ENCODE results near the gene FUT2. TPM values are rescaled to one million over a fixed set of nuclear protein-coding genes. Genes with fewer than 3 reads are reported as not detected.
A peak's percentile ranks its signal among the peaks of the same experiment; 100 is the strongest.
"Not testable (repeated sequence)": the region's sequence is repeated elsewhere in the genome, so short reads cannot be mapped to it uniquely, and the experiment has no call there.

The FUT2 gene
- polyA plus RNA-seq, 2 donors: 34.5 to 51.8 TPM

GRCh38 chr19:48676887-48677286, 18.9 kb upstream of the FUT2 start:
- H3K4me3 ChIP-seq (ENCODE audit: low read depth in 1 of 2, low read length in 2 of 2): no peak overlapping the region
- peaks cover 3% of the 10 kb centered on the region in 2 donors for H3K4me1 ChIP-seq (ENCODE audit: control insufficient read depth in 2 of 2, insufficient read depth in 2 of 2, low read length in 1 of 2)
- no peaks in the 10 kb centered on the region for H3K27me3 ChIP-seq (ENCODE audit: control insufficient read depth in 1 of 2, insufficient read depth in 2 of 2, low read length in 2 of 2)
- no peaks in the 10 kb centered on the region for H3K36me3 ChIP-seq (ENCODE audit: control insufficient read depth in 2 of 2, insufficient read depth in 2 of 2, low read length in 1 of 2)
- peak overlapping the region; percentile 67 to 93 for H3K27ac ChIP-seq (ENCODE audit: low read depth in 2 of 2, low read length in 1 of 2)
- 72 to 73% methylated on average over 13 of the region's 13 CpGs for WGBS, 2 donors
- no peaks in the 10 kb centered on the region for H3K9me3 ChIP-seq (ENCODE audit: control insufficient read depth in 2 of 2, insufficient read depth in 1 of 2, low read depth in 1 of 2, low read length in 1 of 2)

GRCh38 chr19:48678201-48678600, 17.6 kb upstream of the FUT2 start:
- Histone ChIP-seq H3K4me1 (ENCODE audit: control insufficient read depth in 2 of 2, insufficient read depth in 2 of 2, low read length in 1 of 2) (peaks cover 3% of the 10 kb centered on the region in 2 donors), H3K27me3 (ENCODE audit: control insufficient read depth in 1 of 2, insufficient read depth in 2 of 2, low read length in 2 of 2) (no peaks in the 10 kb centered on the region), H3K4me3 (ENCODE audit: low read depth in 1 of 2, low read length in 2 of 2) (no peak overlapping the region), H3K9me3 (ENCODE audit: control insufficient read depth in 2 of 2, insufficient read depth in 1 of 2, low read depth in 1 of 2, low read length in 1 of 2) (no peaks in the 10 kb centered on the region), H3K36me3 (ENCODE audit: control insufficient read depth in 2 of 2, insufficient read depth in 2 of 2, low read length in 1 of 2) (no peaks in the 10 kb centered on the region), H3K27ac (ENCODE audit: low read depth in 2 of 2, low read length in 1 of 2) (peak overlapping the region; percentile 42 to 61)
- WGBS, 2 donors: 53 to 76% methylated on average over 4 of the region's 4 CpGs

- 88 to 95% methylated on average over 13 to 19 of the region's 19 CpGs for WGBS, 2 donors
- not testable (repeated sequence) for H3K27ac ChIP-seq (ENCODE audit: low read depth in 2 of 2, low read length in 1 of 2); H3K4me3 ChIP-seq (ENCODE audit: low read depth in 1 of 2, low read length in 2 of 2); H3K4me1 ChIP-seq (ENCODE audit: control insufficient read depth in 2 of 2, insufficient read depth in 2 of 2, low read length in 1 of 2); H3K36me3 ChIP-seq (ENCODE audit: control insufficient read depth in 2 of 2, insufficient read depth in 2 of 2, low read length in 1 of 2); H3K27me3 ChIP-seq (ENCODE audit: control insufficient read depth in 1 of 2, insufficient read depth in 2 of 2, low read length in 2 of 2); H3K9me3 ChIP-seq (ENCODE audit: control insufficient read depth in 2 of 2, insufficient read depth in 1 of 2, low read depth in 1 of 2, low read length in 1 of 2)
Observed at GRCh38 chr19:48680006-48680405, 15.8 kb upstream of the FUT2 start.

GRCh38 chr19:48680436-48681126, 15.2 kb upstream of the FUT2 start:
- WGBS, 2 donors: 91 to 92% methylated on average over 44 to 45 of the region's 45 CpGs
- Histone ChIP-seq H3K4me1 (ENCODE audit: control insufficient read depth in 2 of 2, insufficient read depth in 2 of 2, low read length in 1 of 2) (peaks cover 3 to 6% of the 10 kb centered on the region in 2 donors), H3K27ac (ENCODE audit: low read depth in 2 of 2, low read length in 1 of 2) (no peak overlapping the region), H3K36me3 (ENCODE audit: control insufficient read depth in 2 of 2, insufficient read depth in 2 of 2, low read length in 1 of 2) (no peaks in the 10 kb centered on the region), H3K9me3 (ENCODE audit: control insufficient read depth in 2 of 2, insufficient read depth in 1 of 2, low read depth in 1 of 2, low read length in 1 of 2) (no peaks in the 10 kb centered on the region), H3K27me3 (ENCODE audit: control insufficient read depth in 1 of 2, insufficient read depth in 2 of 2, low read length in 2 of 2) (no peaks in the 10 kb centered on the region), H3K4me3 (ENCODE audit: low read depth in 1 of 2, low read length in 2 of 2) (no peak overlapping the region)

GRCh38 chr19:48681127-48681470, 14.7 kb upstream of the FUT2 start:
- peaks cover 3 to 6% of the 10 kb centered on the region in 2 donors for H3K4me1 ChIP-seq (ENCODE audit: control insufficient read depth in 2 of 2, insufficient read depth in 2 of 2, low read length in 1 of 2)

GRCh38 chr19:48683349-48683748, 12.4 kb upstream of the FUT2 start:
- no peaks in the 10 kb centered on the region for H3K36me3 ChIP-seq (ENCODE audit: control insufficient read depth in 2 of 2, insufficient read depth in 2 of 2, low read length in 1 of 2)
- WGBS, 2 donors: 62 to 78% methylated on average over 11 of the region's 11 CpGs
- no peak overlapping the region for H3K4me3 ChIP-seq (ENCODE audit: low read depth in 1 of 2, low read length in 2 of 2)
- no peak overlapping the region for H3K27ac ChIP-seq (ENCODE audit: low read depth in 2 of 2, low read length in 1 of 2)
- H3K9me3 ChIP-seq (ENCODE audit: control insufficient read depth in 2 of 2, insufficient read depth in 1 of 2, low read depth in 1 of 2, low read length in 1 of 2): no peaks in the 10 kb centered on the region
- peaks cover 0 to 3% of the 10 kb centered on the region in 2 donors for H3K4me1 ChIP-seq (ENCODE audit: control insufficient read depth in 2 of 2, insufficient read depth in 2 of 2, low read length in 1 of 2)
- H3K27me3 ChIP-seq (ENCODE audit: control insufficient read depth in 1 of 2, insufficient read depth in 2 of 2, low read length in 2 of 2): no peaks in the 10 kb centered on the region

More at GRCh38 chr19:48681127-48681470, 14.7 kb upstream of the FUT2 start:
- 68 to 74% methylated on average over 7 of the region's 7 CpGs for WGBS, 2 donors
- H3K27me3 ChIP-seq (ENCODE audit: control insufficient read depth in 1 of 2, insufficient read depth in 2 of 2, low read length in 2 of 2): no peaks in the 10 kb centered on the region
- H3K9me3 ChIP-seq (ENCODE audit: control insufficient read depth in 2 of 2, insufficient read depth in 1 of 2, low read depth in 1 of 2, low read length in 1 of 2): no peaks in the 10 kb centered on the region
- H3K36me3 ChIP-seq (ENCODE audit: control insufficient read depth in 2 of 2, insufficient read depth in 2 of 2, low read length in 1 of 2): no peaks in the 10 kb centered on the region
- no peak overlapping the region for H3K27ac ChIP-seq (ENCODE audit: low read depth in 2 of 2, low read length in 1 of 2)
- H3K4me3 ChIP-seq (ENCODE audit: low read depth in 1 of 2, low read length in 2 of 2): no peak overlapping the region

- no peaks in the 10 kb centered on the region for H3K9me3 ChIP-seq (ENCODE audit: control insufficient read depth in 2 of 2, insufficient read depth in 1 of 2, low read depth in 1 of 2, low read length in 1 of 2)
- 68% methylated on average over 9 of the region's 9 CpGs for WGBS, 2 donors
- no peaks in the 10 kb centered on the region for H3K27me3 ChIP-seq (ENCODE audit: control insufficient read depth in 1 of 2, insufficient read depth in 2 of 2, low read length in 2 of 2)
- H3K4me1 ChIP-seq (ENCODE audit: control insufficient read depth in 2 of 2, insufficient read depth in 2 of 2, low read length in 1 of 2): peaks cover 0 to 3% of the 10 kb centered on the region in 2 donors
- H3K27ac ChIP-seq (ENCODE audit: low read depth in 2 of 2, low read length in 1 of 2): peak overlapping the region; percentile 2 to 68
- H3K4me3 ChIP-seq (ENCODE audit: low read depth in 1 of 2, low read length in 2 of 2): no peak overlapping the region
- H3K36me3 ChIP-seq (ENCODE audit: control insufficient read depth in 2 of 2, insufficient read depth in 2 of 2, low read length in 1 of 2): no peaks in the 10 kb centered on the region
Observed at GRCh38 chr19:48685583-48685982, 10.2 kb upstream of the FUT2 start.

GRCh38 chr19:48686088-48686487, 9.7 kb upstream of the FUT2 start:
- no peak overlapping the region for H3K4me3 ChIP-seq (ENCODE audit: low read depth in 1 of 2, low read length in 2 of 2)
- H3K27me3 ChIP-seq (ENCODE audit: control insufficient read depth in 1 of 2, insufficient read depth in 2 of 2, low read length in 2 of 2): no peaks in the 10 kb centered on the region
- no peaks in the 10 kb centered on the region for H3K36me3 ChIP-seq (ENCODE audit: control insufficient read depth in 2 of 2, insufficient read depth in 2 of 2, low read length in 1 of 2)
- H3K9me3 ChIP-seq (ENCODE audit: control insufficient read depth in 2 of 2, insufficient read depth in 1 of 2, low read depth in 1 of 2, low read length in 1 of 2): no peaks in the 10 kb centered on the region
- H3K27ac ChIP-seq (ENCODE audit: low read depth in 2 of 2, low read length in 1 of 2): no peak overlapping the region
- H3K4me1 ChIP-seq (ENCODE audit: control insufficient read depth in 2 of 2, insufficient read depth in 2 of 2, low read length in 1 of 2): peaks cover 0 to 3% of the 10 kb centered on the region in 2 donors
- 84 to 86% methylated on average over 3 of the region's 3 CpGs for WGBS, 2 donors

- H3K27me3 ChIP-seq (ENCODE audit: control insufficient read depth in 1 of 2, insufficient read depth in 2 of 2, low read length in 2 of 2); H3K27ac ChIP-seq (ENCODE audit: low read depth in 2 of 2, low read length in 1 of 2); H3K4me1 ChIP-seq (ENCODE audit: control insufficient read depth in 2 of 2, insufficient read depth in 2 of 2, low read length in 1 of 2); H3K9me3 ChIP-seq (ENCODE audit: control insufficient read depth in 2 of 2, insufficient read depth in 1 of 2, low read depth in 1 of 2, low read length in 1 of 2); H3K36me3 ChIP-seq (ENCODE audit: control insufficient read depth in 2 of 2, insufficient read depth in 2 of 2, low read length in 1 of 2); H3K4me3 ChIP-seq (ENCODE audit: low read depth in 1 of 2, low read length in 2 of 2): not testable (repeated sequence)
- WGBS, 2 donors: 91% methylated on average over 7 of the region's 7 CpGs
Observed at GRCh38 chr19:48686637-48687036, 9.1 kb upstream of the FUT2 start.

GRCh38 chr19:48687776-48688175, 8.0 kb upstream of the FUT2 start:
- peaks cover 0 to 3% of the 10 kb centered on the region in 2 donors for H3K4me1 ChIP-seq (ENCODE audit: control insufficient read depth in 2 of 2, insufficient read depth in 2 of 2, low read length in 1 of 2)
- H3K27me3 ChIP-seq (ENCODE audit: control insufficient read depth in 1 of 2, insufficient read depth in 2 of 2, low read length in 2 of 2): no peaks in the 10 kb centered on the region
- no peaks in the 10 kb centered on the region for H3K36me3 ChIP-seq (ENCODE audit: control insufficient read depth in 2 of 2, insufficient read depth in 2 of 2, low read length in 1 of 2)
- no peak overlapping the region for H3K4me3 ChIP-seq (ENCODE audit: low read depth in 1 of 2, low read length in 2 of 2)
- no peaks in the 10 kb centered on the region for H3K9me3 ChIP-seq (ENCODE audit: control insufficient read depth in 2 of 2, insufficient read depth in 1 of 2, low read depth in 1 of 2, low read length in 1 of 2)
- WGBS, 2 donors: 82 to 89% methylated on average over 3 of the region's 3 CpGs
- H3K27ac ChIP-seq (ENCODE audit: low read depth in 2 of 2, low read length in 1 of 2): no peak overlapping the region

Data from esophagus (tissue), 2 donors.